GM04503 (cell line): Measurements from ENCODE around the gene LZIC.

Experiments used
- DNase-seq: peaks from one replicate; pipeline ENCODE4 v3.0.0-alpha.2; 2012; ENCODE audit warnings: low read depth

Gene LZIC

DNA sequence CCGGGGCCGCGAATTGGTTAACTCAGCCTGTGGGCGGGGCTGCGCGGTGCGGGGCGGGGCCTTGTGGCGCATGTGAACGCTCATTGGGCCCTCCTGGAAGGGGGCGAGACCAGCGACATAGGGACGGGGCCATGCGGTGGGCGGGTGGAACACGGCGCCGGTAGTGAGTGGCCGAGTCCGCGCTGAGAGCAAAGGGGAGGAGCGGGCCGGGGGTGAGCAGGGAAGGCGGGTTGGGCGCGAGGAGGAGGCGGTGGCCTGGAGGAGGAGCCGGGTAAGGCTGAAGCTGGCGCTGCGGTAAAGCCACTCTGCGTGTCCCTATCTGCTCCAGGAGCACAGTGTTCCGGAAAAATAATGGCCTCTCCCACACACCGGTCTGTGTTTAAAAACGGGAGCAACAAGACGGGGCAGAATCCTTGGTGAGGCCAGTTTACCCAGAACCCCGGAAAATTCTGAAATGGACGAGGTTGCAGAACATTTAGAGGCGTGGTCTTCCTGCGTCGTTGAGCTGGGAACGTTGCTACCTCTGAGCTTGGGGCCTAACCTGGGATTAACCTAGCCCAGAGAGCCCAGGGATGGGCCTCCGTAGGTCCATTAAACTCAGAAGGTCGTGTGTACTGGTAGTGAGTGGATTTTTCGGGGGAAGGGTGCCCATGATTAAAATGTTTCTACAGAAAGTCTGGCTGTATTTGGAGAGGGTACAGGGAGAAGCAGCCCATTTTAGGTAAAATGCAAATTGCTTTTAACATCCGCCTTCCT is 32.6 kb downstream of the LZIC start:
- peak; percentile 83 for DNase-seq

DNA sequence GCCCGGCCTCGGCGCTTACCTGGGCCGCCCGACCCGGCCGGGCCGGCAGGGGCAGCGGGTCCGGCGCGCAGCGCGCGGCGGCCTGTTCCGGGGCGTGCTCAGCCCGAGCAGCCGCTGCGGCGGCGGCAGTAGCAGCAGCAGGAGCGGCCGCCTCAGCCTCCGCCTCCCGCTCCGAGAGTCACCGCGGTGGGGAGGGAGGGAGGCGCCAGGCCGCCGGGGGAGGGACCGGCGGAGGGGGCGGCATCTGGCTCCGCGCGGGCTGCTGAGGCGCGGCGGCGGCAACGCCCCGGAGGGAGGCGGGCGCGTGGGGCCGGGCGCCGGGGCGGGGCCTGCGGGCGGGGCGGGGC is 33.1 kb downstream of the LZIC start, which contains the start of gene CTNNBIP1:
TSS of gene CTNNBIP1 (minus strand) at position 194 of the 347 bp plus-strand sequence. CDS start 38,205 bp downstream, outside the sequence.
- DNase-seq, result no peak

DNA sequence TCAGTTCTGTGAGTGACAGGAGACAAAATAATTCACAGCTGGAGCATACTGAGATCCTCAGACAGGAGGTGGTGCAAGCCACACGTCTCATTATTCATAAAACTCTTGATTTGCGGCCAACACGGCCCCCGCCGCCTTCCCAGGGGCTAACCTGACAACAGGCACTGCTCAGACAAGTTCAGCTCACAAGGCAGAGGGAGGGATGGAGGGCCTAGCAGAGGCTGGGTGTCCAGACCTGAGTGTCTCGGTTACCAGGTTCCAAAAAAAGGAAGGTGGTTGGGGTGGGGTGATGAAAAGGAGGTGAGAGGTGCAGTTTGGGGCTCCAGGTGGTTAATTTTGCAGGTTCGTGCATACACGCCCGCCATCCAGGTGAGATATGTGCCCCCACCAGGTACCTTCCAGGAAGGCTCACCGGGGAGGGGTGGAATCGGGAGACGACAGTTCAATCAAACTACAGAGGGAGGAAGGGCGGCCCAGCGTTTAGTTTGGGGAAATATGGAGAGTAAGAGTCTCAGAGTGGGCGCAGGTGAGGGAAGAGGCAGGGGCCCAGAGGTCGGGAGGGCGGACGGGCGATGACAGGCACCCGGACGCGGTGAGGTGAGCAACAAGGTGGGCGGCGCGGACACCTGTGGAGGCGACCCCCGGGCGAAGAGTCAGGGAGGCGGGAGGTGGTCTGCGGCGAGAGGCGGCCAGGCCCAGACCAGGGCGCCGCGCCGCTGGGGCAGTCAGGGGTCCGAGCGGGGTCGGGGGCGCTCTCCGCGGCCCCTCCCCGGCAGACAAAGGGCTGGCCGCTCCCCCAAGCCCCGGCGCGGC is 33.8 kb downstream of the LZIC start:
- no peak for DNase-seq

DNA sequence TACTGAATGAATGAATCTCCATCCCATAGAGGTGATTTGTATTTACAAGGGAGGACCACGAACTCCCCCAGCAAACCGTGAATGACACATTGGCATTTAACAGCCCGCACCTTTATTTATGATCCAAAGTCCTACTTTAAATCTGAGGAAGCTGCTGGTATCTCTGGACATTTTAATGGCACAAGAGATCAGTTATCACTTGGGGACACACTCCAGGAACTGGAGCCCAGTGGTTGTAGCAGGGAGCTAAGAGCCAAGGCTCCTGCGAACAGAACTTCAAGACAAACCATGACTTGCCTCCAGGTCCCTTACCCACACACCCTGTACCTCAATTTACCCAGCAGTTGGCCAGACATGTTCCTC is 34.3 kb downstream of the LZIC start:
- DNase-seq, result no peak

DNA sequence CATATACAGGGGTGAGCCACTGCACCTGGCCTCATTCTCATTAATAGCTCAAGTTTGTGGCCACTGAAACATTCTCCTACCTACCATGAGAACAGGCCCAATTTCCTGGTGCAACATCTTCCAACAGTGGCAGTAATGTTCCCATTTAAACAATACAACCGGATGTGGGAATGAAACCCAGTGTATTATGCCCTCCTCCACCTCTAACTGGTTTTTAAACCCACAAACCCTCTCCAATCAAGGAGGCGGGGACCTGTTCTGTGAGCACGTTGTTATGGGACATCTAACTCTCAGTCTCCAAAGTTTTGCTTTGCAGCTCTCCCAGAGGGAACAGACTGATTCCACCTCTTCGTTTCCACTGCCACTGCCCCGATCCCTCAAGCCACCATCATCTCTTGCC is 35.8 kb downstream of the LZIC start:
- DNase-seq, result no peak

DNA sequence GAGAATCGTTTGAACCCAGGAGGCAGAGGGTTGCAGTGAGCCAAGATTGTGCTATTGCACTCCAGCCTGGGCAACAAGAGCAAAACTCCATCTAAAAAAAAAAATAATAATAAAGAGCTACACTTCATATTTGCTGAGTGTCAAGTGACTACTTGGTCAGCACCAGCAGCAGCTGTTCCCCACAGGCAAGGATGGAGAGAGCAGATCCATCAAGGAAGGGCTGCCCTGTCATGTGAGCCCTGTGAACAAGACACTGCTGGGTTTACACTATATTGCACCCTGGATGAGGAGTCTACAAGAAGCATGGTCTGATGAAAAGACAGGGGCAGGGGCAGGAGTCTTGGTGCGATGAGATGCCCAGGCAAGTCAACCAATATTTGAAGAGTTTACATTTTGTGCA is 36.7 kb downstream of the LZIC start:
- no peak for DNase-seq

DNA sequence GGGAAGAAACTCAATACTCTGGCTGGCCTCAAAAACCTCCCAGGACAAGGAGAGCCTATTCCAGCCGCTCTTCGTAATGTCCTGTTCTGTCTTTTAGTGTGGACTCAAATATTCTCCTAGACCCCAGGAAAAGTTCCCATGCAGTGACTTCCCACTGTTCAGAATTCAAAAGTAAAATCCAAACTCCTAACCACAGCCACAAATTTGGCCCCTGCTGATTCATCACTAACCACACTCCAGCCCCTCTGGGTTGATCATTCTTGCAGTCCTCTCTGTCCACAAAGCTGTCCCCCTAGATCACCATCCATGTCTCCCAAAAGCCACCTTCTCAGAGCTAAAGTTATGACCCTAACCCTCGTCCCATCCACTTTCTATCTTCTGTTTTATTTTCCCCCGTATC is 38.2 kb downstream of the LZIC start:
- no peak for DNase-seq

DNA sequence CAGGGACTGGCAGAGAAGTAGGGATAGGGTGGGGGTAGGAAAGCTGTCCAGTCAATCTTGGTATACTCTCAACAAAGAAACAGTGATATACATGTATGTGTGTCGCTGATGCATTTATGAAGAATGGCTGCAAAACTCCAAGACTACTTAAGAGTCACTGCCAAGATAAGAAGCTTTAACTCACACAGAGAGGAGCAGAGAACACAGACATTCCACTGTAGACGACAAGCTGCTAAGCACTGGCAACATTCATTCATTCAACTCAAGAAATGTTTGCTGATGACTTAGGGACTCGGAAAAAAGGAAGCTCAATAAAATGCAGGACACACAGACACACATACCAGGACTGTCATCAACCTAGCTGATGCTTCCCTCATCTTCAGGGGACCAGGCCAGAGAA is 38.6 kb downstream of the LZIC start:
- no peak for DNase-seq

DNA sequence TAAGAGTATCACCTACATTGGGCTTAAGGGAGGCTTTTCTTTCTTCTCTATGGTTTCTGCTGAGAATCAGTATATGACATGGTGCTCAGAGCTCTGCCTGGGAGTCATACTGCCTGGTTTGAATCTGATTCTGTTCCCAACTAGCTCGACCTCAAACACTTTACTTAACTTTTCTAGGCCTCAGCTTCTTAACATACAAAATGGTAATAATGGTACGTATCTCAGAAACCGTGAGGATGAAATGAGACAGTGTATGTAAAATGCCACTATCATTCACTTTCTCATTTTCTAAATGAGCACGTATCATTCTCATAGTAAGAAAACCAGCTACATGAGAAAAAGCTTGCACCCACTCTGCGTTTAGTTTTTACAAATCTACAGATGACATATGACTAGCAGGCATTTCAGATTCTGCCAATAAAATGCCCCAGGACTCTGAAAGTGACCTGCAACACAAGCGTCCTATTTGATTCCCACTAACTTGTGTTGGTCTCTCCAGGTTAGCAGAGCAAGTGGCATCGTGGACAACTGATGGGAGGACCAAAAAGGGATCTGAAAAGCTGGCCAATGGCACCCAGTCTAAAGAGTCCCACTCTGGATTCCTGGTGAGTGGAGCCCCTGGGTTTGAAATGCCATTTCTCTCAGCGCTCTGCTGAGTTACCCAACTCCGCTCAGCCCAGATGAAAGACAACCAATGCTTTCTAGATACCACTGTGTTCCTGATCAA is 39.2 kb downstream of the LZIC start:
- DNase-seq, result no peak

DNA sequence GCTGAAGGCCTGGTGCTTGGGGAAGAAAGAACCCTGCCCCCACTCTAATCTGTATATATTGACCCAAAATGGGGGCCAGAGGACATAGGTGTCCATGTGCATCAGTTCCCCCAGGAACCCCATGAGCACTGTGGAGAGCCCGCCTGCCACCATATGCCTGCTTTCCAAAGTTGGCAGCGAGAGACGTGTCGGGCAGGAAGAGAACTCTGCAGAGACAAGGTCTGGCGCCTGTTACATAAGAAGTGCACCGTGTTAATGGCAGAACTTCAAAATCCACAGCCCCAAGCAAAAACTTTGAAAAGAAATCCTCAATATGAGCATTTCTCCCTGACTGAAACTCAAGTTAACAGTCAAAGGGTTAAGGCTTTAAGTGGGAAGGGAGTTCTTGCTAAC is 41.1 kb downstream of the LZIC start:
- DNase-seq, result no peak

DNA sequence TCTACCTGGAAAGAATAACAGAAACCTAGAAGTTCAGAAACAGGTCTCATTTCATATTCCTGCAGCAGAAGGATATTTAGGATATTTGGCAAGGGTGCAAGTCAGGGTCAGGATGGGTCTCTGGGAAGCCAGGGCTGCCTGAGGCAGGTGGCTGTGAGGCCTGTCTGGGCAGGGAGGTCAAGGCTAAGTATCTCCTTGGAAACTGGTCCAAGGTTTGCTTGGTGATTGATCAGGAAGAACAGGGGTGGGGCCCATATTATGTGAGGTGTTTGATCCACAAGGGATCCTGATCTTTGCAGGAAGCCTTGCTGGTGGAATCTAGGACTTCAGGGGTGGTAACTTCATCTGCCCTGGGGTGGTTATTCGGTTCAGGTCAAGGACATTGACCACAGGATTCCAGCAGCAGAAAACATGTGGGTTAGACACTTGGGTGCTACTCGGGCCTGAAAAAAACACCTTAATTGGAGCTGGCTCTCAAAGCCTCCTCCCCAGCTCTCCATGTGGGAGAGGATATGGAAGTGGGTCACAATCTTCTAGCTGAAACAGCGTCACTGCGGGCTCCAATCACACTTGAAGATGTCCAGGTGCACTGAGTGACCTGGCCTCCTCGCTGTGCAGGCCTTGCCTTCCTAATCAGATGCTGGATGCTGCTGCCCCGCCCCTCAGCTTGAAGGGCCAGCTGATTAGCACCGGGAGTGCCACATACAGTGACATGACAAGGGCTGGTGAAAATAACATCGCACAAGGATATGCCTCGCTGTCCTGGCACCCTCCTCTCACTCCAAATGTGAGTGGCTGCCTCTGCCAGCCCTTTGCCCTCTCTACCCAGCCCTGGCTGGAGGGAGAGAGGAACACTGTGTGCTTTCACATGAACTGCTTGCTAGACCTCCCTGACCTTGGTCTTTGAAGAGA is 41.8 kb downstream of the LZIC start:
- no peak for DNase-seq

DNA sequence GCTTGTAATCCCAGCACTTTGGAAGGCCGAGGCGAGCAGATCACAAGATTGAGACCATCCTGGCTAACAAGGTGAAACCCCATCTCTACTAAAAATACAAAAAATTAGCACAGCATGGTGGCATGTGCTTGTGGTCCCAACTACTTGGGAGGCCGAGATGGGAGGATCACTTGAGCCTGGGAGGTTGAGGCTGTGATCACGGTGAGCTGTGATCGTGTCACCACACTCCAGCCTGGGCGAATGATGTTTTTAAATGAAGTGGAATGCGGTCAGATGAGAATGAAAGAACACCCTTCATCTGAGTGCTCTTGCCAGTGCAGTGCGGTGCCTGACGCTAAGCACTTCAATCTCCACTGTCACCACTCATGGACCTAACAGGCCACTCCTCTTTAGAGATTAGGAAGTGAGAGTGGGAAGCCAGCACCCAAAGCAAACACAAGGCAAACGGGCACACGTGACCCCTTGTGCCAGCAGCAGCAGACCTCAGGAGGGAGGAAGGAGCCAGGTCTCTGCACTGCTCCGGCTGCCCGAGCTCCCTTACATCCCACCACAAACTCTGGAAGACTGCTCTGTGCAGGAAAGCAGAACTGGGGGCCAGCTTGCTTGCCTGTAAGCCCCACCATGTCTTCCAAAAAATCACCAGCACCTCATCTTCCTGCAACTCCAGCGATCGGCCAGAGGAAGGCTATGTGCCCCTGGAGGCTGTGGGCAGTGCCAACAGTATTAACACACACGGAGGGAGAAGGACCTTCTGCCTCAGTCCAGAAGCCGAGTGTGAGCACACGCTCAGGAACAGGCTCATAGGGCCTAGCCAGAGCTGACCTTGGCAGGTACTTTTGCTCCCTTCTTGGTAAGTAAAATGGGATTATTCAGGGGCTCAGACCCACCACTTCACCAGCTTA is 42.8 kb downstream of the LZIC start:
- DNase-seq, result no peak

DNA sequence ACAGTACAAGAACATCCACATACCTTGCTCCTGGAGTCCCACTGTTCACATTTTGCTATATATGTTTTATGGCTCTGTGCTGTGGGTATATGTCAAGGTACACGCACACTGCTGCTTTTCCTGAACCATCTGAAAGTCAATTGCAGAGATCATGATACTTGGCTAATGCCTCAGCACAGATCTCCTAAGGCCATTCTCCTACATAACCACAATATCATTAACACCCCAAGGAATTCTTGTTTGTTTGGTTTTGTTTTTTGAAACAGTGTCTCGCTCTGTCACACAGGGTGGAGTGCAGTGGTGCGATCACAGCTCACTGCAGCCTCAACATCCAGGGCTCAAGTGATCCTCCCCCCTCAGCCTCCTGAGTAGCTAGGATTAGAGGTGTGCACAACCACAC is 49.1 kb downstream of the LZIC start:
- DNase-seq, result no peak

DNA sequence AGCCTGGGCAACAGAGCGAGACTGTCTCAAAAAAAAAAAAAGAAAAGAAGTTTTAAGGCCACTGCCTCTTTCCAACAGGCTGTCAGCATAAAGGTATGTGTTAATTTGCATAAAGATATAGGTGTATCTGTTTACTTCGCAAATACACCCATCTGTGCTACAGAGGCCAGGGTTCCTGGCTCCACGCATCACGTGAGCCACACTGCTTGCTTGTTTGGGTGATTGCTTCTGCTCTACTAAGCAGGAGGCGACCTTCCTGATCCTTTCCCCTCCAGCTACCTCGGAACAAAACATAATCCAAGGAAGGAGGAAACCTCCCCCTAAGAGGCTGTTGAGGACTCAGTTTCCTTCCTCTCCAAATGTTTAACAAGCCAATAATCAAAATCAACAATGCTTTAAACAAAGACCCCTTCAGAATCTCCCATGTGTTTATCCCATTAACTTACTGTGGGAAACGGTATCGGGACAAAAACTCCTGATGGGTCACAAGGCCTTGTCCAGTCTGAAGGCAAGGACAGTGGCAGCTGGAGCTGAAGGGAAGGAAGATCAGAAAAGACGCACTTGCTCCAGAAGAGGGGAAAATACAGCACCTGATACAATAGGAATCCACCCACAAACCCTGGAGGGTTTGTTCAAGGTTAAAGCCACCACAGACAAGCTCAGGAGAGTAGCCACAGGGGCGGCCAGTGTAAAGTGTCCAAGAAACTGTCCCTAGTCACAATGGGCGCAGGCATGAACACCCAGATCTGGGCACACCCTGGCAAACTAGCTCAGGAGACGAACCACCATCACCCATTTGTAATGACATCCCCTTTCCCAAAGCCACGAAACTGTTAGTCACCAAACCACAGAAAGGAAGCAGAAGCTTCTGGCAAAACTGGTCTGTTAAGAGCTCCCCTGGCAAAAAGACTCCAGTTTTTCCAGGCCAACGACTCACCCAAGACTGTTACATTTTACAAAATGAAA is 50.3 kb downstream of the LZIC start:
- DNase-seq, result peak; percentile 71

DNA sequence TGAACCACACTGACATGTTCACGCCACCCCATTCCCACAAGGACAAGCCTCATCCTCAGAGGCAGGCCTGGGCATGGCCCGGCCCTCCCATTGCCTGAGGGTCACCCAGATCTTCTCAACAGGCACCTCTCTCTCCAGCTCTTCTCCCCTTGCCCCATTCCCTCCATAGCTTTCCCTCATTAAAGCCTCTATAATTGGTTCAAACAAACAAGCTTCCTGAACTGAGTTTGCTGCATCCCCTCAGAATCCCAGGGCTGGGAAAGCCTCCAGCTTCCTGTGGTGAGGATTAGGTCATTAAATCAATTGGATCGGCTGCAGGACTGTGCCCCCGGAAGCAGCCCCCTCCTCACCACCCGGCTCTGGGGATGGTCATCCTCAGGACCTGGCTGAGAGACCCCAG is 52.0 kb downstream of the LZIC start:
- DNase-seq, result no peak

DNA sequence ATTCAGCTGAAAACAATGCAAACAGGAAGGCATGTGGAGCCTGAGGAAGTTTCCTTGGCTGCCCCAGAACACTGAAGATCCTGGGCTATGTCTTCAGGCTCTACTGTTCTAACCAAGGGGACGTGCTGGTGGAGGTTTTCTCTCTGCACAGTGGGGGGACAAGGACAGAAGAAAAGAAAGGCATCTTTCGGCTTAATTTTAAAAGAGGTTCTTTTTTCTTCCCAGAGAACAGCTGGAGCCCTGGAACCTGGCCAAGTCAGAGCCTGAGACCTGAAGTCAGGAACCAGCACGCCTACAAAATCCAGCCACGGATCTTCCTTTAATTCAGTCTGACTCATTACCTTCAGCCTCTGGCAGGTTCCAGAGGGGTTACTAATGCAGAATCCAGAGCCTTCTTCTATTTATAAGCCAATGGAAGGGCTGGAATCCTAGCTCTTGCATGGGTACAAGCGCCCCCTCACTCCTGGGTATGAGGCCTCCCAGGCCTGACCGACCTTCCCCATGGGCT is 52.9 kb downstream of the LZIC start:
- DNase-seq, result peak; percentile 58

DNA sequence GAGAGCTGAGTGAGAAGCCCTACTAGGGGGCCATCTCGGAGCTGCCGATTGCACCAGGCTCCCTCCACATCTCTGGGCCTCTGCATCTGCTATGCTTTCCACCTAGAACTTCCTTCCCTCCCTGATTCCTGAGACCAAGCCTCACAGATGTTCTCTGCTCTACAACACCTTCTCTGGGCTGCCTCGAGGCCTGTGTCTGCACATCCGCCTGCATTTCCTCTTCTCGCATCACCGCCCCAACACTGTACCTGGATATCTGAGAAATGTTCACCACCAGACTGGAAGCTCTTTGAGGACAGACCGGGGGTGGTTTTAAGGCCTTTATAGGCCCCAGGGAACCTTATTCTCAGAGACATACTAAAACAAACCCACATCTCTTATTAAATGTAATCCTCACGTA is 53.8 kb downstream of the LZIC start:
- DNase-seq, result no peak

DNA sequence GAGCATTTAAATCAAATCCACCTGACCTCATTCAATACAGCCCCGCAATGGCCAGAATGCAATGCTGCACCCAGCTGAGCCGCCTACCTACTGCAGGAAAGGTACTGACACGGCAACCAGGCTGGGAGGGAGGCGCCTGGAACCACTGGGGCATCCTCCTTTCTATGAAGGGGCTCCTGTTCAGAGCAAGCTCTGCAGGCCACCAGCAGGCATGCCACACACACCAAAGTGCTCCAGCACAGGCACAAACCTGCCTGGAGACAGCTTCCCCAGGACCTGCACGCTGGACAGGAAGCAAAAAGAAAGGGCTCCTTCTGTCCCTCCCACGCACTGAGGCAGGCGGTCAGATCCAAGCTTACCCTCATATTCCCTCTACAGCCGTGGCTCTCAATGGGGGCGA is 54.3 kb downstream of the LZIC start:
- DNase-seq, result no peak

DNA sequence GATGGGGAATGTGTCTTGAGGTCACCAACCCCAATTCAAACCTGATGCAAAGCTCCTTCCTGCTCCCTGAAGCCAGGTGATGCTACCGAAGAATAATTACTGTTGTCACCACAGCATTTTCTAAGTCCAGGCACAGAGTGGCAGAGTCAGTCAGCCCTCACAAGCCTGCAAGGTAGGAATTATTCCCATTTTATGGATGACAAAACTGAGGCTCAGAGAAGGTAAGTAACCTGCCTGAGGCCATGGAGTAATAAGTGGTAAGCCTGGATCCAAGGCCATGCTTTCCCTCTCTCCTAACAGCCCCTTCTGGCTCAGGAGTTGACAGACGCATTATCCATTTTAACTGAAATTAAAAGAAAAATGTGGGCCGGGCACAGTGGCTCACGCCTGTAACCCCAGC is 56.1 kb downstream of the LZIC start:
- no peak for DNase-seq
